ENCODE results near the gene SOX8. TPM values are rescaled to one million over a fixed set of nuclear protein-coding genes. Genes with fewer than 3 reads are reported as not detected.

SOX8 gene
- total and polyA plus RNA-seq, 4 donors = 0.33 to 4.0 (median 0.39) TPM

- WGBS, 2 donors = 79 to 82% methylated on average over 9 of the region's 9 CpGs
These were observed 3.2 kb upstream of the SOX8 start for GRCh38 chr16:978403-978802.

GRCh38 chr16:979147-979546 is 2.4 kb upstream of the SOX8 start:
- no peaks in the 10 kb centered on the region for H3K9me3 ChIP-seq (ENCODE audit: control insufficient read depth in 4 of 4, insufficient read depth in 3 of 4, low read length in 3 of 4)
- H3K4me1 ChIP-seq (ENCODE audit: control insufficient read depth in 5 of 5, insufficient read depth in 5 of 5, low read length in 5 of 5) = peaks cover 0 to 34% (median 3%) of the 10 kb centered on the region in 5 donors
- no peak for ATAC-seq (ENCODE audit: insufficient read depth, low FRiP score)
- TF ChIP-seq, protein P1, sequence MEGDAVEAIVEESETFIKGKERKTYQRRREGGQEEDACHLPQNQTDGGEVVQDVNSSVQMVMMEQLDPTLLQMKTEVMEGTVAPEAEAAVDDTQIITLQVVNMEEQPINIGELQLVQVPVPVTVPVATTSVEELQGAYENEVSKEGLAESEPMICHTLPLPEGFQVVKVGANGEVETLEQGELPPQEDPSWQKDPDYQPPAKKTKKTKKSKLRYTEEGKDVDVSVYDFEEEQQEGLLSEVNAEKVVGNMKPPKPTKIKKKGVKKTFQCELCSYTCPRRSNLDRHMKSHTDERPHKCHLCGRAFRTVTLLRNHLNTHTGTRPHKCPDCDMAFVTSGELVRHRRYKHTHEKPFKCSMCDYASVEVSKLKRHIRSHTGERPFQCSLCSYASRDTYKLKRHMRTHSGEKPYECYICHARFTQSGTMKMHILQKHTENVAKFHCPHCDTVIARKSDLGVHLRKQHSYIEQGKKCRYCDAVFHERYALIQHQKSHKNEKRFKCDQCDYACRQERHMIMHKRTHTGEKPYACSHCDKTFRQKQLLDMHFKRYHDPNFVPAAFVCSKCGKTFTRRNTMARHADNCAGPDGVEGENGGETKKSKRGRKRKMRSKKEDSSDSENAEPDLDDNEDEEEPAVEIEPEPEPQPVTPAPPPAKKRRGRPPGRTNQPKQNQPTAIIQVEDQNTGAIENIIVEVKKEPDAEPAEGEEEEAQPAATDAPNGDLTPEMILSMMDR (IDR thresholded peaks at IDR 0.05; ENCODE audit: control extremely low read depth, extremely low read depth) = no peak
- H3K27me3 ChIP-seq (ENCODE audit: control insufficient read depth in 3 of 3, insufficient read depth in 3 of 3, low read length in 2 of 3) = peaks cover 0 to 12% (median 5%) of the 10 kb centered on the region in 3 donors
- H3K9ac ChIP-seq (ENCODE audit: insufficient read depth in 1 of 2, low read length in 2 of 2) = no peak overlapping the region
- H3K4me3 ChIP-seq = no peak overlapping the region
- H3K36me3 ChIP-seq (ENCODE audit: control insufficient read depth in 4 of 4, insufficient read depth in 4 of 4, low read length in 4 of 4) = no peaks in the 10 kb centered on the region
- WGBS, 2 donors = 85 to 93% methylated on average over 14 of the region's 14 CpGs
- no peak overlapping the region for H3K27ac ChIP-seq (ENCODE audit: low read depth in 1 of 2, low read length in 1 of 2)
- DNase-seq = no peak

More at GRCh38 chr16:978403-978802, 3.2 kb upstream of the SOX8 start:
- ATAC-seq (ENCODE audit: insufficient read depth, low FRiP score) (no peak), DNase-seq (no peak)
- Histone ChIP-seq H3K27ac (ENCODE audit: low read depth in 1 of 2, low read length in 1 of 2) (no peak overlapping the region), H3K4me3 (no peak overlapping the region), H3K9me3 (ENCODE audit: control insufficient read depth in 4 of 4, insufficient read depth in 3 of 4, low read length in 3 of 4) (no peaks in the 10 kb centered on the region), H3K27me3 (ENCODE audit: control insufficient read depth in 3 of 3, insufficient read depth in 3 of 3, low read length in 2 of 3) (peaks cover 0 to 12% (median 5%) of the 10 kb centered on the region in 3 donors), H3K9ac (ENCODE audit: insufficient read depth in 1 of 2, low read length in 2 of 2) (no peak overlapping the region), H3K4me1 (ENCODE audit: control insufficient read depth in 5 of 5, insufficient read depth in 5 of 5, low read length in 5 of 5) (peaks cover 0 to 34% (median 3%) of the 10 kb centered on the region in 5 donors), H3K36me3 (ENCODE audit: control insufficient read depth in 4 of 4, insufficient read depth in 4 of 4, low read length in 4 of 4) (no peaks in the 10 kb centered on the region)
- TF ChIP-seq, protein P1 (IDR thresholded peaks at IDR 0.05; ENCODE audit: control extremely low read depth, extremely low read depth) = no peak

- Histone ChIP-seq H3K27ac (ENCODE audit: low read depth in 1 of 2, low read length in 1 of 2) (no peak overlapping the region), H3K27me3 (ENCODE audit: control insufficient read depth in 3 of 3, insufficient read depth in 3 of 3, low read length in 2 of 3) (peaks cover 0 to 12% (median 5%) of the 10 kb centered on the region in 3 donors), H3K36me3 (ENCODE audit: control insufficient read depth in 4 of 4, insufficient read depth in 4 of 4, low read length in 4 of 4) (no peaks in the 10 kb centered on the region), H3K4me1 (ENCODE audit: control insufficient read depth in 5 of 5, insufficient read depth in 5 of 5, low read length in 5 of 5) (peaks cover 0 to 29% (median 3%) of the 10 kb centered on the region in 5 donors), H3K9me3 (ENCODE audit: control insufficient read depth in 4 of 4, insufficient read depth in 3 of 4, low read length in 3 of 4) (no peaks in the 10 kb centered on the region), H3K9ac (ENCODE audit: insufficient read depth in 1 of 2, low read length in 2 of 2) (no peak overlapping the region), H3K4me3 (peak overlapping the region; percentile 24)
- DNase-seq (no peak), ATAC-seq (ENCODE audit: insufficient read depth, low FRiP score) (no peak)
- WGBS, 2 donors = 24 to 34% methylated on average over 43 to 63 of the region's 63 CpGs
- TF ChIP-seq, protein P1 (IDR thresholded peaks at IDR 0.05; ENCODE audit: control extremely low read depth, extremely low read depth) = no peak
These were observed 1.5 kb upstream of the SOX8 start for GRCh38 chr16:979859-980594.
